ENCODE data around the gene OPA3. TPM values are rescaled to one million over a fixed set of nuclear protein-coding genes. Genes with fewer than 3 reads are reported as not detected.
A peak's percentile ranks its signal among the peaks of the same experiment; 100 is the strongest.

The OPA3 gene
- total RNA-seq, 1 donor from 2014 or later = 14.8 TPM

GRCh38 chr19:45517641-45518468 is 66.7 kb downstream of the OPA3 start:
- peak overlapping the region; percentile 12 for H3K27ac Mint-ChIP-seq (ENCODE audit: unreplicated experiment)
- H3K9me3 Mint-ChIP-seq = no peaks in the 10 kb centered on the region
- no peaks in the 10 kb centered on the region for H3K36me3 Mint-ChIP-seq (ENCODE audit: low read depth)
- DNase-seq (ENCODE audit: low read depth, low spot score) = no peak
- peaks cover 4% of the 10 kb centered on the region for H3K4me1 Mint-ChIP-seq
- H3K4me3 Mint-ChIP-seq = no peak overlapping the region
- no peak for TF ChIP-seq CTCF (conservative IDR thresholded peaks at IDR 0.05)
- no peaks in the 10 kb centered on the region for H3K27me3 Mint-ChIP-seq (ENCODE audit: low read depth)

- H3K4me3 Mint-ChIP-seq = no peak overlapping the region
- peak overlapping the region; percentile 12 for H3K27ac Mint-ChIP-seq (ENCODE audit: unreplicated experiment)
- H3K27me3 Mint-ChIP-seq (ENCODE audit: low read depth) = no peaks in the 10 kb centered on the region
- no peak for DNase-seq (ENCODE audit: low read depth, low spot score)
- TF ChIP-seq CTCF (conservative IDR thresholded peaks at IDR 0.05) = no peak
- H3K9me3 Mint-ChIP-seq = no peaks in the 10 kb centered on the region
- H3K36me3 Mint-ChIP-seq (ENCODE audit: low read depth) = no peaks in the 10 kb centered on the region
- H3K4me1 Mint-ChIP-seq = peaks cover 4% of the 10 kb centered on the region
Measured at GRCh38 chr19:45517238-45517637, 67.4 kb downstream of the OPA3 start.

- H3K27ac Mint-ChIP-seq (ENCODE audit: unreplicated experiment) = no peak overlapping the region
- no peak for DNase-seq (ENCODE audit: low read depth, low spot score)
- H3K4me3 Mint-ChIP-seq = no peak overlapping the region
- H3K4me1 Mint-ChIP-seq = peaks cover 4% of the 10 kb centered on the region
- TF ChIP-seq CTCF (conservative IDR thresholded peaks at IDR 0.05) = no peak
- no peaks in the 10 kb centered on the region for H3K9me3 Mint-ChIP-seq
- no peaks in the 10 kb centered on the region for H3K36me3 Mint-ChIP-seq (ENCODE audit: low read depth)
- no peaks in the 10 kb centered on the region for H3K27me3 Mint-ChIP-seq (ENCODE audit: low read depth)
Measured at GRCh38 chr19:45515807-45516401, 68.7 kb downstream of the OPA3 start.

GRCh38 chr19:45515081-45515624 is 69.4 kb downstream of the OPA3 start:
- no peak overlapping the region for H3K27ac Mint-ChIP-seq (ENCODE audit: unreplicated experiment)
- no peak overlapping the region for H3K4me3 Mint-ChIP-seq
- DNase-seq (ENCODE audit: low read depth, low spot score) = no peak
- H3K36me3 Mint-ChIP-seq (ENCODE audit: low read depth) = no peaks in the 10 kb centered on the region
- TF ChIP-seq CTCF (conservative IDR thresholded peaks at IDR 0.05) = no peak
- H3K9me3 Mint-ChIP-seq = no peaks in the 10 kb centered on the region
- H3K27me3 Mint-ChIP-seq (ENCODE audit: low read depth) = no peaks in the 10 kb centered on the region
- H3K4me1 Mint-ChIP-seq = peaks cover 4% of the 10 kb centered on the region

GRCh38 chr19:45514376-45515051 is 70.1 kb downstream of the OPA3 start:
- TF ChIP-seq CTCF (conservative IDR thresholded peaks at IDR 0.05) = no peak
- Mint-ChIP-seq H3K27ac (ENCODE audit: unreplicated experiment) (no peak overlapping the region), H3K4me3 (no peak overlapping the region), H3K4me1 (peaks cover 9% of the 10 kb centered on the region), H3K27me3 (ENCODE audit: low read depth) (no peaks in the 10 kb centered on the region), H3K36me3 (ENCODE audit: low read depth) (no peaks in the 10 kb centered on the region), H3K9me3 (no peaks in the 10 kb centered on the region)
- DNase-seq (ENCODE audit: low read depth, low spot score) = no peak

All from neural crest cell (in vitro differentiated cells).